ENCODE measurements around the gene GCN1. TPM values are rescaled to one million over a fixed set of nuclear protein-coding genes. Genes with fewer than 3 reads are reported as not detected.
A peak's percentile ranks its signal among the peaks of the same experiment; 100 is the strongest.

GCN1 gene
- total and polyA plus RNA-seq, 2 experiments from 2014 or later: 28.2 to 197 TPM

DNA sequence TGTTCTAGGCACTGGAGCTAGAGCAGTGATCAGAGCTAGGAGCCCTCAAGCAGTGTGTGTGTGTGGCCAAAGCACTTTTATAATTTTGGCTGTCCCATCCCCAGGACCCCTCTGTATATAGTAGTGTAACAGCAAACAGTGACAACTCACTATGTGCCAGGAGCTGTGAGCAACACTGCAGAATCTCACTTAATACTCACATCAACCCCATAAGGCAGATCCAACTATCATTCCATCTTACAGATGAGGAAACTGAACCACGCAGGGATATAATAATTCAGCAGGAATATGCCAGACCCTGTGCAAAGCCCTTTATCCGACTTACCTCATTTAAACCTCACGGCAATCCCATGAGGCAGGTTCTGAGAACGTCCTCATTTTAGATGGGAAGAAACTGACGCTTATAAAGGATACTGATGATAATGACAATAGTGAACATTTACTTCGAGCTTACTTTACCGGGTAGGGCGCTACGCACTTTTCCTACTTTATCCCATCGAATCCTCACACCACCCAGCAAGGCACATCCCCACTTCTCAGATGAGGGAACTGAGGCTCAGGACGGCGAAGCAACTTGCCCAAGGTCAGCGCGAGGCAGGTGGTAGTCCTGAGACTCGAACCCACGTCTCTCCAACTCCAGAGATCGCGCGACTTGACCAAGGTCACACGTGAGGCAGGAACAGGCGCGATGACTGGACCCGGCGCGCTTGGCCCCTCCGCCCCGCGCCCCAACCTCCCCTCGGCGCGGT lies 78.6 kb downstream of the GCN1 start:
- DNase-seq (ENCODE audit: low spot score): peak; percentile 58
- 46% methylated on average over 12 of the region's 31 CpGs for WGBS (ENCODE audit: low lambda C conversion rate, missing lambda C conversion rate)
- Histone ChIP-seq H4K20me1 (ENCODE audit: insufficient read depth, poor library complexity, severe bottlenecking) (peaks cover 32% of the 10 kb centered on the region), H3K9me3 (ENCODE audit: low read depth) (no peaks in the 10 kb centered on the region), H3K9me2 (replicated peaks; ENCODE audit: insufficient read depth) (no peaks in the 10 kb centered on the region), H3K36me3 (replicated peaks; ENCODE audit: insufficient read depth, low read depth) (no peaks in the 10 kb centered on the region), H3K27ac (peak overlapping the region; percentile 90), H3K4me2 (peak overlapping the region; percentile 95), H3K4me1 (ENCODE audit: insufficient read depth) (peaks cover 27% of the 10 kb centered on the region), H3K79me2 (peaks cover 59% of the 10 kb centered on the region), H3K4me3 (peak overlapping the region; percentile 87), H3K27me3 (no peaks in the 10 kb centered on the region), H2AFZ (no peak overlapping the region)
- TF ChIP-seq EZH2 (IDR thresholded peaks at IDR 0.05; ENCODE audit: borderline replicate concordance): no peak
- TF ChIP-seq, protein P1, sequence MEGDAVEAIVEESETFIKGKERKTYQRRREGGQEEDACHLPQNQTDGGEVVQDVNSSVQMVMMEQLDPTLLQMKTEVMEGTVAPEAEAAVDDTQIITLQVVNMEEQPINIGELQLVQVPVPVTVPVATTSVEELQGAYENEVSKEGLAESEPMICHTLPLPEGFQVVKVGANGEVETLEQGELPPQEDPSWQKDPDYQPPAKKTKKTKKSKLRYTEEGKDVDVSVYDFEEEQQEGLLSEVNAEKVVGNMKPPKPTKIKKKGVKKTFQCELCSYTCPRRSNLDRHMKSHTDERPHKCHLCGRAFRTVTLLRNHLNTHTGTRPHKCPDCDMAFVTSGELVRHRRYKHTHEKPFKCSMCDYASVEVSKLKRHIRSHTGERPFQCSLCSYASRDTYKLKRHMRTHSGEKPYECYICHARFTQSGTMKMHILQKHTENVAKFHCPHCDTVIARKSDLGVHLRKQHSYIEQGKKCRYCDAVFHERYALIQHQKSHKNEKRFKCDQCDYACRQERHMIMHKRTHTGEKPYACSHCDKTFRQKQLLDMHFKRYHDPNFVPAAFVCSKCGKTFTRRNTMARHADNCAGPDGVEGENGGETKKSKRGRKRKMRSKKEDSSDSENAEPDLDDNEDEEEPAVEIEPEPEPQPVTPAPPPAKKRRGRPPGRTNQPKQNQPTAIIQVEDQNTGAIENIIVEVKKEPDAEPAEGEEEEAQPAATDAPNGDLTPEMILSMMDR (IDR thresholded peaks at IDR 0.05; ENCODE audit: poor library complexity): no peak
- TF ChIP-seq EZH2phosphoT487 (IDR thresholded peaks at IDR 0.05; ENCODE audit: low read depth, severe bottlenecking, unreplicated experiment): no peak

DNA sequence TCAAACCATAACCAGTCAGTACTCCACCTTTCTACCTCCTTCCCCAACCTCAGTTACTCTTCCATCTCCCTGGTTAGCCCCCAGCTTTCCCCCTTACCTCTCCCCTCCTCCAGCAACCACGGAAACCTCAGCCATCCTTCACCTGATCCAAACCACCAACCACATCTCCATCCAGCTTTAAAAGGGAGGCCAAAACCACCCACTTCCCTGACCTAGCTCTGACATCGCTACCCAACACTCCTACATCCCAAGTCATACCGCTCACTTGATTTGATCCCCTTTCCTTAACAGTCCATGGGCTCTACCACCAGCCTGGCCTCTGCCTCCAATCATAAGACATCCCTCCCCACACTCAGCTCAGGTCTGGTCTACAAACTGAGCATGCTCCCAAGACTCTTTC lies 79.4 kb downstream of the GCN1 start:
- Histone ChIP-seq H3K27ac (no peak overlapping the region), H3K79me2 (peaks cover 66% of the 10 kb centered on the region), H3K4me1 (ENCODE audit: insufficient read depth) (peaks cover 27% of the 10 kb centered on the region), H2AFZ (no peak overlapping the region), H3K27me3 (no peaks in the 10 kb centered on the region), H3K36me3 (replicated peaks; ENCODE audit: insufficient read depth, low read depth) (no peaks in the 10 kb centered on the region), H3K9me3 (ENCODE audit: low read depth) (no peaks in the 10 kb centered on the region), H3K4me2 (peak overlapping the region; percentile 95), H3K9me2 (replicated peaks; ENCODE audit: insufficient read depth) (no peaks in the 10 kb centered on the region), H4K20me1 (ENCODE audit: insufficient read depth, poor library complexity, severe bottlenecking) (peaks cover 37% of the 10 kb centered on the region), H3K4me3 (no peak overlapping the region)
- TF ChIP-seq, protein P1 (IDR thresholded peaks at IDR 0.05; ENCODE audit: poor library complexity): no peak
- TF ChIP-seq EZH2 (IDR thresholded peaks at IDR 0.05; ENCODE audit: borderline replicate concordance) (no peak), EZH2phosphoT487 (IDR thresholded peaks at IDR 0.05; ENCODE audit: low read depth, severe bottlenecking, unreplicated experiment) (no peak)
- WGBS (ENCODE audit: low lambda C conversion rate, missing lambda C conversion rate): 93% methylated on average over 3 of the region's 3 CpGs
- DNase-seq (ENCODE audit: low spot score): no peak

DNA sequence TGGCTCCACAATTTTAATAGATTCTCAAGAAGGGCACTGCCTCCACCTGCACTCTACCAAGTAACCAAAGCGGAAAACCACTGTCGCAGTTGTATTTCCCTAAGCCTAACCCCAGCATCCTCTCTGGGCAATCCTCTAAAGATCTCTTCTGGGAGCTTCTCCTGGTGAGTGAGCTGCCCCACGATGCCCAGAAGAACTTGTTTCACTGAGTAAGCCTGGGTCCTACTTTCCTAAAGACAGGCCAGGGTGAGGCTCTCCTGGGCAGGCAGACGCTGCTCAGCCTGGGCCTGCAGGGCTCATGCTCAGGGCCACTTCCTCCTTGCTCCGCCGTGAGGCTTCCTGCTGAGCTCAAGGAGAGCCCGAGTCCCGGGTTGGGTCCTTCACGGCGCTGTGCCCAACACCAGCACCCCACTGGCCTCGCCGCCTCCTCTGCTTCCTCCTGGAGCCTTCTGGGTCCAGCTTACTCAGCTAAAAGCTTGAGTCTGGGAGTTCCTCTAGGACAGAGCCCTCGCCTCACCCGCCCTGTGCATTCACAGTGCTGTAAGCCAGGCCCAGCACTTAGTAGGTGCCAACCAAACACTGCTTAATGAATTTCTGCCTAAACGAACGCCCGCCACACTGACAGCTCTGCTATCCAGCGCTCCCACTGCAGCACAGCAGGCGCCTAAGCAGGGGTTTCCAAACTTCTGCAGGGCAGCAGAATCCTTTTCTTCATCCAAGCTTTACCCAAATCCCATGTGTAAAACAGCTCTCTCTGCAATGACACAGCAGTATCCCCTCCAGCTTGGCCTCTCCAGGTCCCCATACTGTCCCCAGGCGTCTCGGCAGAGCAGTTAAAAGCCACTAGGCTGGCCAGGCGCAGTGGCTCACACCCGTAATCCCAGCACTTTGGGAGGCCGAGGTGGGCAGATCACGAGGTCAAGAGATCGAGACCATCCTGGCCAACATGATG lies 83.7 kb downstream of the GCN1 start:
- TF ChIP-seq EZH2phosphoT487 (IDR thresholded peaks at IDR 0.05; ENCODE audit: low read depth, severe bottlenecking, unreplicated experiment) (no peak), EZH2 (IDR thresholded peaks at IDR 0.05; ENCODE audit: borderline replicate concordance) (no peak)
- TF ChIP-seq, protein P1 (IDR thresholded peaks at IDR 0.05; ENCODE audit: poor library complexity): no peak
- H3K9me3 ChIP-seq (ENCODE audit: low read depth): no peaks in the 10 kb centered on the region
- H3K36me3 ChIP-seq (replicated peaks; ENCODE audit: insufficient read depth, low read depth): no peaks in the 10 kb centered on the region
- H3K4me2 ChIP-seq: no peak overlapping the region
- peaks cover 8% of the 10 kb centered on the region for H3K4me1 ChIP-seq (ENCODE audit: insufficient read depth)
- no peak overlapping the region for H2AFZ ChIP-seq
- peaks cover 95% of the 10 kb centered on the region for H3K79me2 ChIP-seq
- 86% methylated on average over 26 of the region's 26 CpGs for WGBS (ENCODE audit: low lambda C conversion rate, missing lambda C conversion rate)
- no peaks in the 10 kb centered on the region for H3K27me3 ChIP-seq
- no peak for DNase-seq (ENCODE audit: low spot score)
- H3K4me3 ChIP-seq: no peak overlapping the region
- no peak overlapping the region for H3K27ac ChIP-seq
- peaks cover 47% of the 10 kb centered on the region for H4K20me1 ChIP-seq (ENCODE audit: insufficient read depth, poor library complexity, severe bottlenecking)
- H3K9me2 ChIP-seq (replicated peaks; ENCODE audit: insufficient read depth): no peaks in the 10 kb centered on the region
